WTC11 (cell line): ENCODE data around the gene LCN12. TPM values are rescaled to one million over a fixed set of nuclear protein-coding genes. Genes with fewer than 3 reads are reported as not detected.

Experiments used
- ATAC-seq: fragments of 200-7000 bp; cut with Tn5 transposase; 2 replicates; pipeline ENCODE4 v1.10.0; 2021; ENCODE audit warnings: mild to moderate bottlenecking, moderate library complexity
- CTCF ChIA-PET: fragments of 300-600 bp; sonication (Branson Sonifier 250); formaldehyde crosslinking; loops from one replicate; lab custom pipeline; 2021; ENCODE audit warnings: antibody characterized with exemption; lab: Charles Lee
- POLR2A ChIA-PET: fragments of 350-600 bp; sonication (Branson Sonifier 250); formaldehyde crosslinking; loops from one replicate; lab custom pipeline; 2021; ENCODE audit warnings: antibody characterized with exemption; lab: Charles Lee
- DNase-seq: peaks from one replicate; pipeline ENCODE4 v3.0.0; 2021; ENCODE audit warnings: low spot score
- H3K27ac Mint-ChIP-seq: 2 replicates; pipeline ENCODE4 v1.8.0; 2021; ENCODE audit warnings: mixed read lengths
- H3K27me3 Mint-ChIP-seq: 2 replicates; pipeline ENCODE4 v1.8.0; 2021; ENCODE audit warnings: low read depth, mild to moderate bottlenecking, moderate library complexity, mixed read lengths
- H3K36me3 Mint-ChIP-seq: 2 replicates; pipeline ENCODE4 v1.8.0; 2021; ENCODE audit warnings: mixed read lengths
- H3K4me1 Mint-ChIP-seq: 2 replicates; pipeline ENCODE4 v1.8.0; 2022; ENCODE audit warnings: mixed read lengths
- H3K4me3 Mint-ChIP-seq: 2 replicates; pipeline ENCODE4 v1.8.0; 2021; ENCODE audit warnings: mild to moderate bottlenecking, moderate library complexity, mixed read lengths
- H3K9me3 Mint-ChIP-seq: 2 replicates; pipeline ENCODE4 v1.8.0; 2021; ENCODE audit warnings: mixed read lengths
- ERG ChIP-seq: fragments of 250-450 bp; sonication (Bioruptor Pico); IDR thresholded peaks from 2 replicates; pipeline ENCODE4 v1.8.0; 2021; ENCODE audit warnings: mild to moderate bottlenecking
- FOXK1 ChIP-seq: sonication (generic); formaldehyde crosslinking; IDR thresholded peaks from 2 replicates; pipeline ENCODE4 v1.8.0; 2022; ENCODE audit warnings: mild to moderate bottlenecking, moderate library complexity, missing genetic modification reagents
- HMGXB4 ChIP-seq: sonication (generic); formaldehyde crosslinking; IDR thresholded peaks from 2 replicates; pipeline ENCODE4 v1.8.1; 2023; ENCODE audit warnings: mild to moderate bottlenecking, moderate library complexity, missing genetic modification reagents
- JAZF1 ChIP-seq: fragments of 250-450 bp; sonication (Bioruptor Pico); IDR thresholded peaks from 2 replicates; pipeline ENCODE4 v1.9.0; 2021; ENCODE audit warnings: moderate library complexity, mild to moderate bottlenecking, inconsistent platforms
- MAX ChIP-seq: sonication (generic); formaldehyde crosslinking; IDR thresholded peaks from 2 replicates; pipeline ENCODE4 v1.8.0; 2022; ENCODE audit warnings: mild to moderate bottlenecking, missing genetic modification reagents
- NR3C1 ChIP-seq: sonication (generic); formaldehyde crosslinking; conservative IDR thresholded peaks from 2 replicates; pipeline ENCODE4 v1.8.1; 2023; ENCODE audit warnings: low read depth, mild to moderate bottlenecking, missing genetic modification reagents
- RELA ChIP-seq: sonication (generic); formaldehyde crosslinking; IDR thresholded peaks from 2 replicates; pipeline ENCODE4 v1.8.1; 2022; ENCODE audit warnings: missing genetic modification reagents, mild to moderate bottlenecking, borderline replicate concordance
- SMAD3 ChIP-seq: sonication (generic); formaldehyde crosslinking; IDR thresholded peaks from 2 replicates; pipeline ENCODE4 v1.8.0; 2022; ENCODE audit warnings: missing genetic modification reagents, mild to moderate bottlenecking, borderline replicate concordance
- SMAD4 ChIP-seq: sonication (generic); formaldehyde crosslinking; IDR thresholded peaks from 2 replicates; pipeline ENCODE4 v1.8.0; 2022; ENCODE audit warnings: mild to moderate bottlenecking, missing genetic modification reagents
- USF1 ChIP-seq: sonication (generic); formaldehyde crosslinking; IDR thresholded peaks from 2 replicates; pipeline ENCODE4 v1.8.0; 2022; ENCODE audit warnings: mild to moderate bottlenecking, missing genetic modification reagents
- ZMAT4 ChIP-seq: fragments of 250-450 bp; sonication (Bioruptor Pico); IDR thresholded peaks from 2 replicates; pipeline ENCODE4 v1.9.0; 2021; ENCODE audit warnings: mild to moderate bottlenecking
- ZNF281 ChIP-seq: sonication (generic); formaldehyde crosslinking; IDR thresholded peaks from 2 replicates; pipeline ENCODE4 v1.8.0; 2023; ENCODE audit warnings: mild to moderate bottlenecking, missing genetic modification reagents
- ZNF532 ChIP-seq: fragments of 250-450 bp; sonication (Bioruptor Pico); IDR thresholded peaks from 2 replicates; pipeline ENCODE4 v1.9.0; 2021; ENCODE audit warnings: mild to moderate bottlenecking, borderline replicate concordance
- ZNF671 ChIP-seq: fragments of 250-450 bp; sonication (Bioruptor Pico); IDR thresholded peaks from 2 replicates; pipeline ENCODE4 v1.8.0; 2021; ENCODE audit warnings: mild to moderate bottlenecking
- ZSCAN18 ChIP-seq: fragments of 250-450 bp; sonication (Bioruptor Pico); IDR thresholded peaks from 2 replicates; pipeline ENCODE4 v2.1.2; 2022; ENCODE audit warnings: mild to moderate bottlenecking, moderate library complexity
- total RNA-seq: library from RNA; stranded (reverse); gene quantifications from 3 replicates; pipeline ENCODE4 v1.2.3, GENCODE V29; 2021

The LCN12 gene
- total RNA-seq, 1 experiment from 2014 or later: 1.9 TPM

- TF ChIP-seq HMGXB4 (CRISPR knock-in tag): no peak; the same call in 1 of the 2 replicates
- no peak for TF ChIP-seq SMAD4 (CRISPR knock-in tag)
- TF ChIP-seq MAX (CRISPR knock-in tag): peak; percentile 83
- no peak for TF ChIP-seq SMAD3 (CRISPR knock-in tag)
- no peak for TF ChIP-seq ZMAT4 (CRISPR knock-in tag)
- peak; percentile 82; the same call in 1 of the 2 replicates for TF ChIP-seq ZNF281 (CRISPR knock-in tag)
Observed at GRCh38 chr9:136949817-136950655, 2.0 kb upstream of the LCN12 start (continued).

GRCh38 chr9:136950656-136951276 is 1.3 kb upstream of the LCN12 start:
- H3K4me1 Mint-ChIP-seq: peaks cover 7% of the 10 kb centered on the region
- POLR2A ChIA-PET: no interaction called here
- TF ChIP-seq ERG (CRISPR knock-in tag): no peak
- TF ChIP-seq ZSCAN18: no peak
- no peak for TF ChIP-seq USF1 (CRISPR knock-in tag)
- no peak for TF ChIP-seq FOXK1 (CRISPR knock-in tag)
- no peak for TF ChIP-seq NR3C1
- no peak for TF ChIP-seq ZNF671 (CRISPR knock-in tag)
- TF ChIP-seq RELA: no peak
- no peak for TF ChIP-seq JAZF1 (CRISPR knock-in tag)
- no peak for TF ChIP-seq ZNF281 (CRISPR knock-in tag)
- TF ChIP-seq ZNF532 (CRISPR knock-in tag): no peak

More at GRCh38 chr9:136950656-136951276, 1.3 kb upstream of the LCN12 start:
- H3K36me3 Mint-ChIP-seq: no peaks in the 10 kb centered on the region
- no peaks in the 10 kb centered on the region for H3K27me3 Mint-ChIP-seq
- no peaks in the 10 kb centered on the region for H3K9me3 Mint-ChIP-seq
- CTCF ChIA-PET: interaction anchor here (0.6 to 8.7 kb wide), 5 partner anchors 27 to 117 kb away, joined by 3 to 151 read pairs (median 8); partner anchors contain the start of gene NPDC1
- DNase-seq (no peak), ATAC-seq (no peak)
- no peak overlapping the region for H3K27ac Mint-ChIP-seq
- peak overlapping the region; percentile 72 for H3K4me3 Mint-ChIP-seq
